OCI-LY1 (cell line): ENCODE data around the gene PRKCE.

Experiments
- H2AFZ ChIP-seq: fragments of 200-600 bp; sonication (generic), shearing (Covaris generic); 2 replicates; pipeline ENCODE4 v1.6.0; 2014; ENCODE audit warnings: antibody characterized with exemption, mild to moderate bottlenecking, low read length
- H3F3A ChIP-seq: fragments of 200-600 bp; sonication (generic), shearing (Covaris generic); 2 replicates; pipeline ENCODE4 v1.6.0; 2014; ENCODE audit warnings: mild to moderate bottlenecking, antibody characterized with exemption, low read length, moderate library complexity; ENCODE audit not compliant: insufficient read depth
- H3K27ac ChIP-seq: fragments of 200-600 bp; sonication (generic); 2 replicates; pipeline ENCODE4 v1.5.1; 2014; ENCODE audit warnings: low read length, mixed run types, mild to moderate bottlenecking, low read depth; ENCODE audit not compliant: poor library complexity, severe bottlenecking
- H3K27me3 ChIP-seq: fragments of 200-600 bp; sonication (generic); 2 replicates; pipeline ENCODE4 v1.6.0; 2014; ENCODE audit warnings: antibody characterized with exemption, mild to moderate bottlenecking, low read length, moderate library complexity; ENCODE audit not compliant: insufficient read depth
- H3K36me3 ChIP-seq: fragments of 200-600 bp; sonication (generic); 2 replicates; pipeline ENCODE4 v1.6.1; 2014; ENCODE audit warnings: mild to moderate bottlenecking, antibody characterized with exemption, low read length, moderate library complexity, mixed read lengths; ENCODE audit not compliant: insufficient read depth
- H3K4me1 ChIP-seq: fragments of 200-600 bp; sonication (generic); 2 replicates; pipeline ENCODE4 v1.5.1; 2014; ENCODE audit warnings: mild to moderate bottlenecking, low read length, moderate library complexity; ENCODE audit not compliant: insufficient read depth, severe bottlenecking
- H3K4me2 ChIP-seq: fragments of 200-600 bp; sonication (generic), shearing (Covaris generic); 2 replicates; pipeline ENCODE4 v1.6.1; 2014; ENCODE audit warnings: low read length
- H3K4me3 ChIP-seq: fragments of 200-600 bp; sonication (generic); 2 replicates; pipeline ENCODE4 v1.5.1; 2014; ENCODE audit warnings: low read length, low read depth, mild to moderate bottlenecking, mixed read lengths; ENCODE audit not compliant: poor library complexity, severe bottlenecking
- H3K79me2 ChIP-seq: fragments of 200-600 bp; shearing (Covaris generic); 2 replicates; pipeline ENCODE4 v1.6.1; 2016; ENCODE audit warnings: mixed run types, low read length, mixed read lengths; ENCODE audit not compliant: insufficient read depth
- H3K9ac ChIP-seq: fragments of 200-600 bp; sonication (generic), shearing (Covaris generic); 2 replicates; pipeline ENCODE4 v1.6.1; 2014; ENCODE audit warnings: mild to moderate bottlenecking, low read length, mixed read lengths
- H3K9me2 ChIP-seq: fragments of 200-600 bp; sonication (generic), shearing (Covaris generic); 2 replicates; pipeline ENCODE4 v1.6.1; 2014; ENCODE audit warnings: low read depth, mild to moderate bottlenecking, low read length, mixed read lengths
- H3K9me3 ChIP-seq: fragments of 200-600 bp; shearing (Covaris generic); 2 replicates; pipeline ENCODE4 v1.6.1; 2014; ENCODE audit warnings: low read length, mixed read lengths
- H4K20me1 ChIP-seq: fragments of 200-600 bp; sonication (generic), shearing (Covaris generic); 2 replicates; pipeline ENCODE4 v1.6.0; 2016; ENCODE audit warnings: mild to moderate bottlenecking, low read length; ENCODE audit not compliant: insufficient read depth
- EZH2 ChIP-seq: fragments of 200-600 bp; sonication (generic), shearing (Covaris generic); IDR thresholded peaks from 2 replicates; pipeline ENCODE4 v1.8.0; 2017; ENCODE audit warnings: borderline replicate concordance, mixed run types, mild to moderate bottlenecking, antibody characterized with exemption, low read length, moderate library complexity, mixed read lengths
- TF ChIP-seq, protein P1 (sequence below): fragments of 200-600 bp; sonication (generic), shearing (Covaris generic); IDR thresholded peaks from 2 replicates; pipeline ENCODE4 v1.5.1; 2017; ENCODE audit warnings: mild to moderate bottlenecking, antibody characterized with exemption, low read length, moderate library complexity, mixed read lengths

Gene PRKCE

DNA sequence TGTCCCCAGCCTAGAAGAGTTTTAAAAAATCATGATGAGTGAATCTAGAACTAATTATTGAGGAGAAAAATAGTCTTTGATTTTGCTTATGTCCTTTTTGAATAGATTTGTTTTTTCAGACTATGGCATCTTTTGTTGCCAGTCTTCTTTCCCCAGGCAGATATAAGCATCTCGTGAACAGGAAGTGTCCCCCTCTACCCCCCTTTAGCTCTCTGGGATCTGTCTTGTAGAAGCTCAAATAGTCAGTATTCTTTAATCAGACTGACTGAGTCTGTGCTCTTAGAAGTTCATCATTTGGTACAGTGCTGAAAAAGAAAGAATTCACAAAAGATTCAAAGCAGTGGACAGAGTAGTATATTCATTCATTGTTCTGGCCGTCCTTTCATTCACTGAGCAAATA is 10.4 kb downstream of the PRKCE start:
- H2AFZ ChIP-seq: no peak overlapping the region
- TF ChIP-seq, protein P1, sequence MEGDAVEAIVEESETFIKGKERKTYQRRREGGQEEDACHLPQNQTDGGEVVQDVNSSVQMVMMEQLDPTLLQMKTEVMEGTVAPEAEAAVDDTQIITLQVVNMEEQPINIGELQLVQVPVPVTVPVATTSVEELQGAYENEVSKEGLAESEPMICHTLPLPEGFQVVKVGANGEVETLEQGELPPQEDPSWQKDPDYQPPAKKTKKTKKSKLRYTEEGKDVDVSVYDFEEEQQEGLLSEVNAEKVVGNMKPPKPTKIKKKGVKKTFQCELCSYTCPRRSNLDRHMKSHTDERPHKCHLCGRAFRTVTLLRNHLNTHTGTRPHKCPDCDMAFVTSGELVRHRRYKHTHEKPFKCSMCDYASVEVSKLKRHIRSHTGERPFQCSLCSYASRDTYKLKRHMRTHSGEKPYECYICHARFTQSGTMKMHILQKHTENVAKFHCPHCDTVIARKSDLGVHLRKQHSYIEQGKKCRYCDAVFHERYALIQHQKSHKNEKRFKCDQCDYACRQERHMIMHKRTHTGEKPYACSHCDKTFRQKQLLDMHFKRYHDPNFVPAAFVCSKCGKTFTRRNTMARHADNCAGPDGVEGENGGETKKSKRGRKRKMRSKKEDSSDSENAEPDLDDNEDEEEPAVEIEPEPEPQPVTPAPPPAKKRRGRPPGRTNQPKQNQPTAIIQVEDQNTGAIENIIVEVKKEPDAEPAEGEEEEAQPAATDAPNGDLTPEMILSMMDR: no peak
- no peak for TF ChIP-seq EZH2
- H3K9me2 ChIP-seq: no peaks in the 10 kb centered on the region
- H3K9me3 ChIP-seq: no peaks in the 10 kb centered on the region
- H4K20me1 ChIP-seq: no peaks in the 10 kb centered on the region
- H3K9ac ChIP-seq: no peak overlapping the region
- peaks cover 18% of the 10 kb centered on the region for H3K4me1 ChIP-seq
- H3K36me3 ChIP-seq: peaks cover 12% of the 10 kb centered on the region; the same call in 1 of the 2 replicates
- H3K4me3 ChIP-seq: no peak overlapping the region
- H3F3A ChIP-seq: no peaks in the 10 kb centered on the region; the same call in 1 of the 2 replicates
- no peaks in the 10 kb centered on the region for H3K27me3 ChIP-seq
- no peak overlapping the region for H3K4me2 ChIP-seq
- no peak overlapping the region for H3K27ac ChIP-seq
- peaks cover 89% of the 10 kb centered on the region for H3K79me2 ChIP-seq

DNA sequence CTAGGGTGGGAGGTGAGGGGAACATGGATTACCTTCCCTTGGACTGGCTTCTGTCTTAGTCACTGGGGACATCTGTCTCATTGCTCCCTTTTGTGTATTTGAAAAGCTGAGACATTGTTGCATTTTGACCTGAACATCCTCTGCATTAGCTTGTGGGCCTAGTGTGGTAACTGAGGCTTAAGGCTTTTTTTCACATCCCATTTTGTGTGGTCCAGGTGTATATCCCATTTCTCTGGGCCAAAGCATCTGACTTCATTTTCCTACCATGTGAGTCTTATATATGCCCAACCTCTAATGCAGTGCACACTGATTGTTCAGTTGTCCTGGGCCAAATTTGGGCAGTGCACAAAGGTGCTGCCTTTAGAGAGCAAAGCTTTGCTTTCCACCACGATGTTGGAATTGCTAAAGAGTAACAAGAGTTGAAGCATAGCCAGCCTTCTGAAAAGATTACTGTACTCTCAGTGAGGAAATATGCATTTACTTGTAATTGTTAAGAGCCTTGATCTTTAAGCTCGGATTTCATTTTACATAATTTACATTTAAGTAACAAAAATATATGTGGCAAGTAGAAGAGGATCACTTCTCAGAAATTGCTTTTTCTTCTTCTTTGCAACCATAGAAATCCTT is 13.3 kb downstream of the PRKCE start:
- H2AFZ ChIP-seq: no peak overlapping the region
- peaks cover 12% of the 10 kb centered on the region; the same call in 1 of the 2 replicates for H3K36me3 ChIP-seq
- no peaks in the 10 kb centered on the region for H4K20me1 ChIP-seq
- H3K4me3 ChIP-seq: no peak overlapping the region
- no peak overlapping the region for H3K9ac ChIP-seq
- no peaks in the 10 kb centered on the region for H3K9me3 ChIP-seq
- TF ChIP-seq EZH2: no peak
- TF ChIP-seq, protein P1: no peak
- H3F3A ChIP-seq: no peaks in the 10 kb centered on the region; the same call in 1 of the 2 replicates
- no peaks in the 10 kb centered on the region for H3K9me2 ChIP-seq
- no peaks in the 10 kb centered on the region for H3K27me3 ChIP-seq
- H3K4me1 ChIP-seq: peaks cover 18% of the 10 kb centered on the region
- H3K27ac ChIP-seq: no peak overlapping the region
- H3K4me2 ChIP-seq: no peak overlapping the region
- H3K79me2 ChIP-seq: peaks cover 79% of the 10 kb centered on the region

DNA sequence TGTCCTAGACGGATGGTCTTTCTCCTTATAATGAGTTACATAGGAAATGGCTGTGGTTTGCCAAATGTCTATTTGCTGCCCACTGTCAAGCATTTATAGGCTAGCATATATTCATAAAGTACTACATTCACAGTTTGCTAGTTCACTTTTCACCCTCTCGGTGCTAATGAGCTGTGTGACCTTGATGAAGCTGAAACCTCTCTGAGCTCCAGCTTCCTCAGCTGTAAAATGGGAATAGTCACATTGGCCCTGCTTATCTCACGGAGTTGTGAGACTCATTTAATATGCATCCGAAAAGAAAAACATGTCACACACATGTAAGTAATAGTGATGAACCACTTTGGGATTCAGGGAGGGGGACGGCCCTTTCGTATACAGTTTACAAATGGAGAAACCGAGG is 17.0 kb downstream of the PRKCE start:
- Histone ChIP-seq H3K79me2 (peaks cover 74% of the 10 kb centered on the region), H3F3A (no peaks in the 10 kb centered on the region; the same call in 1 of the 2 replicates), H3K4me1 (peaks cover 18% of the 10 kb centered on the region), H4K20me1 (no peaks in the 10 kb centered on the region), H3K9me3 (no peaks in the 10 kb centered on the region), H2AFZ (no peak overlapping the region), H3K9me2 (no peaks in the 10 kb centered on the region), H3K36me3 (peaks cover 13% of the 10 kb centered on the region), H3K9ac (no peak overlapping the region), H3K27ac (no peak overlapping the region), H3K4me2 (no peak overlapping the region), H3K27me3 (no peaks in the 10 kb centered on the region), H3K4me3 (no peak overlapping the region)
- TF ChIP-seq EZH2: no peak
- TF ChIP-seq, protein P1: no peak
